ENCODE data around the gene DUOX1.

The DUOX1 gene

GRCh38 chr15:45137703-45138102, 7.9 kb downstream of the DUOX1 start:
- DNase-seq (ENCODE audit: extremely low read depth, low read depth) = no peak
- H3K4me3 ChIP-seq (replicated peaks; ENCODE audit: low read depth, low read length) = no peak overlapping the region
- no peak for TF ChIP-seq CTCF (IDR thresholded peaks at IDR 0.05; ENCODE audit: low read depth, low read length, missing control alignments)

GRCh38 chr15:45138814-45139765, 9.3 kb downstream of the DUOX1 start:
- H3K4me3 ChIP-seq (replicated peaks; ENCODE audit: low read depth, low read length) = no peak overlapping the region
- DNase-seq (ENCODE audit: extremely low read depth, low read depth) = no peak
- TF ChIP-seq CTCF (IDR thresholded peaks at IDR 0.05; ENCODE audit: low read depth, low read length, missing control alignments) = no peak

- no peak for TF ChIP-seq CTCF (IDR thresholded peaks at IDR 0.05; ENCODE audit: low read depth, low read length, missing control alignments)
These were observed 10.0 kb downstream of the DUOX1 start for GRCh38 chr15:45139770-45140169.

GRCh38 chr15:45140557-45141250, 10.9 kb downstream of the DUOX1 start:
- DNase-seq (ENCODE audit: extremely low read depth, low read depth) = no peak

More at GRCh38 chr15:45139770-45140169, 10.0 kb downstream of the DUOX1 start:
- DNase-seq (ENCODE audit: extremely low read depth, low read depth) = no peak
- H3K4me3 ChIP-seq (replicated peaks; ENCODE audit: low read depth, low read length) = no peak overlapping the region

GRCh38 chr15:45141386-45141785, 11.6 kb downstream of the DUOX1 start:
- no peak for DNase-seq (ENCODE audit: extremely low read depth, low read depth)
- TF ChIP-seq CTCF (IDR thresholded peaks at IDR 0.05; ENCODE audit: low read depth, low read length, missing control alignments) = no peak
- H3K4me3 ChIP-seq (replicated peaks; ENCODE audit: low read depth, low read length) = no peak overlapping the region

More at GRCh38 chr15:45140557-45141250, 10.9 kb downstream of the DUOX1 start:
- TF ChIP-seq CTCF (IDR thresholded peaks at IDR 0.05; ENCODE audit: low read depth, low read length, missing control alignments) = no peak
- H3K4me3 ChIP-seq (replicated peaks; ENCODE audit: low read depth, low read length) = no peak overlapping the region

- H3K4me3 ChIP-seq (replicated peaks; ENCODE audit: low read depth, low read length) = no peak overlapping the region
- no peak for TF ChIP-seq CTCF (IDR thresholded peaks at IDR 0.05; ENCODE audit: low read depth, low read length, missing control alignments)
- no peak for DNase-seq (ENCODE audit: extremely low read depth, low read depth)
These were observed 13.3 kb downstream of the DUOX1 start for GRCh38 chr15:45143056-45143455.

Measured in HFF-Myc (cell line).